ENCODE results near the gene PNMA8A.

DNA sequence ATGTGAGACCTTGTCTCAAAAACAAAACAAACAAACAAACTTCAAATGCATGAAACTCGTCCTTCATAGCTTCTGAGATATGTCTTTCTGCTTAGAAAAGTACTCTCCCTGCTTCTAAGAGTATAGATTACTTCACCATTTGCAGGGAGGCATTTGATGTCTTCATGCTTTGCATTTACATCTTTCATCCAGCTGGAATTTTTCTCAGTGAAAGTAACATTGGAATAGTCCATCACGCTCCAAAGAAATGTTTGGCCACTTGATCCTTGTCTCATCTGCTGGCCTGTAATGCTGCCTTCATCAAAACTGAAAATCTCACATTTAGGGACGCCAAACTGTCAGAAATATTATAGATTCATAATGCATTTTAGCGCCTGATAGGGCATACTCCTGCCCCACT is 19.2 kb downstream of the PNMA8A start:
- TF ChIP-seq, protein P1, sequence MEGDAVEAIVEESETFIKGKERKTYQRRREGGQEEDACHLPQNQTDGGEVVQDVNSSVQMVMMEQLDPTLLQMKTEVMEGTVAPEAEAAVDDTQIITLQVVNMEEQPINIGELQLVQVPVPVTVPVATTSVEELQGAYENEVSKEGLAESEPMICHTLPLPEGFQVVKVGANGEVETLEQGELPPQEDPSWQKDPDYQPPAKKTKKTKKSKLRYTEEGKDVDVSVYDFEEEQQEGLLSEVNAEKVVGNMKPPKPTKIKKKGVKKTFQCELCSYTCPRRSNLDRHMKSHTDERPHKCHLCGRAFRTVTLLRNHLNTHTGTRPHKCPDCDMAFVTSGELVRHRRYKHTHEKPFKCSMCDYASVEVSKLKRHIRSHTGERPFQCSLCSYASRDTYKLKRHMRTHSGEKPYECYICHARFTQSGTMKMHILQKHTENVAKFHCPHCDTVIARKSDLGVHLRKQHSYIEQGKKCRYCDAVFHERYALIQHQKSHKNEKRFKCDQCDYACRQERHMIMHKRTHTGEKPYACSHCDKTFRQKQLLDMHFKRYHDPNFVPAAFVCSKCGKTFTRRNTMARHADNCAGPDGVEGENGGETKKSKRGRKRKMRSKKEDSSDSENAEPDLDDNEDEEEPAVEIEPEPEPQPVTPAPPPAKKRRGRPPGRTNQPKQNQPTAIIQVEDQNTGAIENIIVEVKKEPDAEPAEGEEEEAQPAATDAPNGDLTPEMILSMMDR (conservative IDR thresholded peaks at IDR 0.05): no peak
- no peak for TF ChIP-seq EZH2 (IDR thresholded peaks at IDR 0.05; ENCODE audit: low read depth)

All from PC-9 (cell line).